GOT3 (cell line): ENCODE results near the gene SLC28A1.
"Not testable (repeated sequence)": the region's sequence is repeated elsewhere in the genome, so short reads cannot be mapped to it uniquely, and the experiment has no call there.

Experiments used
- DNase-seq: peaks from one replicate; lab custom pipeline; 2025; ENCODE audit warnings: mixed read lengths; lab: John Stamatoyannopoulos, UW

SLC28A1 gene

DNA sequence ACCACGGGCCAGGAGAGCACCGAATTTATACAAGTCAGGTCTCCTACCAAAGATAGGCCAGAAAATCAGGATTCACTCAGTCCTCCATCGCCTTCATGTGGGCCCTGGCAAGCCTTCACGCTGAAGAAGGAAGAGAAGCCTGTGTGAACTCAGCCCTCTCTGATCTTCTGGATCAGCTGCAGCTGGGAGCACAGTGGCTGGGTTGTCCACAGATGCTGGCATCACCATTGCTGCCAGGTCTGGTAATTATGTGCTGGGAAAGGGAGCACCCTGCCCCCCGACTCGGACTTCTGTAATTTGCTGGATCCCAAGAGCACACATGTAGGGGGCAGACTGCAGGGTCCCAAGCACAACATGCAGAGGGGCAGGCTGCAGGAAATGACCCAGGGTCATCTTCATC is 84.8 kb downstream of the SLC28A1 start:
- DNase-seq: no peak

DNA sequence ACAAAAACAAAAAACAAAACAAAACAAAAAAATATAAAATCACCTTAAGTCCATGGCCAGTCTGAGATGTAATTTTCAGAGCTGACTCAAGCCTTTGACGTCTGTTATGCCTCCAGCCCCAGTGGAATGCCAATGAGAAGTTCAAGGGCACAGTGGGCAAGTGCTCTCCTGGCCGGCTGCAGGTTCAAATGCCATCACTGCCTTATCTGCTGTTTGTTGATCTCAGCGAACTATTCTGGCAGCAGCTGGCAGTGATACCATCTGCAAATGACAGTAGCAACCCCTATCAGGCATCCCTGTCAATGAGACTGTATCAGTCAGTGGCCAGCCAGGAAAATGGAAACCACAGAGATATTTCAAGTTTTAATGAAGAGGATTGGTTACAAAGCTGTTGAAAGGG is 86.4 kb downstream of the SLC28A1 start:
- DNase-seq: no peak

DNA sequence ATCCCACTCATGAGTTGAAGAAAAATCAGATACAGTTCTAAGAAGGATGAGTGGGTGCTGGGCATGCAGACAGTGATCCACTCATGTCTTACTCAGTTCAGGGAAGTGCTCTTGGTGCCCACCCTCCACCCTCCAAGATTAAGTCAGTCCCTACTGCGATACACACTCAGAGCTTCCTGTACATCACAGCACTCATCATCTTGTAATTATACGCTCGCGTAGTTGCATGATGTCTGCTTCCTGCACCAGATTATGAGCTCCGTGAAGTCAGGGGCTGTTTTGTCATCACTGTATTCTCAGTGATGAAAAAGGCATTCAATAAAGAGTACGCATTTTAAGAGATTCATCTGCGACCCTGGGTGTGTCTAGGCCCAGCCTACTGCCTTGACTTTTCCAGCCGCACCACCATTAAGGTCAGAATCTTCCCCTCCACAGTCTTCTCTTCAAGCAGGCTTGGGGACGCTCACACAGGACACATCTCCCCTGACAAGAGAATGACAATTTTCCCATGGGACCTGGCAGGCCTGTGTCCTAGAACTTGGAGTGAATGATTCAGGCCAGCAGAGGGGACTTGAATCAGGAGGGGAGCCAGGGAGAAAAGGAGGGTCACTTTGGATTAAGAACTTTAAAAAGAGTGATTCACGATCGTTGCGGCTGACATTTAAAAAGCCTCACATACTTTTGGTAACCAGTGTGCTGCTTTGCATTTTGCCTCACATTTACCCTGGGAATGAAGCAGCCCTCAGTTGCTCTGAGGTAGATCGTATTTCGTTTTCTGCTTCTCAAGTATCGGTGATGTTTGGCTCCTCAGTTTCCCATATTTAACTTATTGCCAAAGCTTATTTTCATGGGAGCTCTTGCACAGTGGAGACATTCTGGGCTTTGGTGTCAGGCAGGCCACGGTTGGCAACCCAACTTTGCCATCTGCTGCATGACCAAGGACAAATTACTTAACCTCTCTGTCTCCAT is 89.3 kb downstream of the SLC28A1 start:
- no peak for DNase-seq

DNA sequence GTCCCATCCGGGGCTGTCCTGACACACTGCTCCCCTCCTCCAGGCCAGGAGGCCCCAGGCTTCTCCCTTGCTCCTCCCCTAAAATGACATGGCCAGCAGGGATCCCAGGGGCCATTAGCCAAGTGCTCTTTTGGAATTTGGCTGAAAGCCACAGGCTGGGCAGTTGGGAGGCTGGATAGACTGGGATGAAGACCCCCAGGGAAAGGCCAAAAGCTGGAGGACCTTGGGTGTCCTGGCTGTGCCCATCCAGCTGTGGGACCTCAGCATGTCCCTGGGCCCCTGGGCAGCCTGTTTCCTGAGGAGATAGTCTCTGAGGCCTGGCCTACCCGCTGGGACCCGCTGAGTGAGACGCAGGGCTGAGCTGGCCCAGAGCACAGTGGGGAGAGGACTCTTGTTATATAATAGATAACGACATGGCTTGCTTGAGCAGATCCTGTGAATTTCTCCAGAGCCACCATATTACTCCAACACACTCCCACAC is 91.4 kb downstream of the SLC28A1 start:
- DNase-seq: no peak

DNA sequence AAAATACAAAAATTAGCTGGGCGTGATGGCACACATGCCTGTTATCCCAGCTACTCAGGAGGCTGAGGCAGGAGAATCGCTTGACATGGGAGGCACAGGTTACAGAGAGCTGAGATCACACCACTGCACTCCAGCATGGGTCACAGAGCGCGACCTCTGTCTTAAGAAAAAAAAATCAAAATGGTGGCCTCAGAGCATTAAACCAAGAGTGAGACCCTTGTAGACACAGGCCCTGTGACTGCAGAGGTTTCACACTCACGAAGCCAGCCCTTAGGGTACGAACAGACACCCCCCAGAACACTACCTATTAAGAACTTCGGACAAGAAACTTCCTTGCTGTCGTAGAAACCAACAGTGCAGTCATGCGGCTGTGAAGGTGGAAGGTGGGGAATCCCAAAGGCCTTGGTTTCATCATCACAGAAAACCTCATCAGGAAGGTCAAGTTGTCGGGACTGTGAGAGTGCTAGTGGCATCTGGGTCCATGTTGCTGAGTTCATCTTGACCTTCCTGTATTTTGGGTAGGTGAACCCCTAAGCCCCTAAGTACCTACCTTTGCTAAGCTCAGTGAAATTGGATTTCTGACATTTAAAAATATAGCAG is 92.4 kb downstream of the SLC28A1 start:
- DNase-seq: no peak

DNA sequence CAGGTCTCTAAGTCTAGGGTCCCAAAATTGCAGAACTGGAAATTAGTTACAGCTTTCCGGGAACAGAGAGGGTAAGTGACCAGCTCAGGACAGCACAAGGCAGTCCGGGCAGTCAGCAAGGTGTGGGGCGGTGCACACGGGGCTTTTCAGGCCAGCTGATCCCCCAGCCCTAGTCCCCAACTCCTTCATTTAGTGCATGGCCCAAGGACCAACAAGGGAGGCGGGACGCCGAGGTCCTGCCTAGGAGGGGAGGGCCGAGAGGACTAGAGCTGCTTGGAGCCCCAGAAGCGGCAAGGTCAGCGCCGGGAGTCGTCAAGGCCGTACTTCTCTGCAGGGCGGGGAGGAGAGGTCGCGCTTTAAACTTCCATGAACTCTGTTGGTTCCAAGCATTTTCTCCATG is 95.2 kb downstream of the SLC28A1 start:
- no peak for DNase-seq

DNA sequence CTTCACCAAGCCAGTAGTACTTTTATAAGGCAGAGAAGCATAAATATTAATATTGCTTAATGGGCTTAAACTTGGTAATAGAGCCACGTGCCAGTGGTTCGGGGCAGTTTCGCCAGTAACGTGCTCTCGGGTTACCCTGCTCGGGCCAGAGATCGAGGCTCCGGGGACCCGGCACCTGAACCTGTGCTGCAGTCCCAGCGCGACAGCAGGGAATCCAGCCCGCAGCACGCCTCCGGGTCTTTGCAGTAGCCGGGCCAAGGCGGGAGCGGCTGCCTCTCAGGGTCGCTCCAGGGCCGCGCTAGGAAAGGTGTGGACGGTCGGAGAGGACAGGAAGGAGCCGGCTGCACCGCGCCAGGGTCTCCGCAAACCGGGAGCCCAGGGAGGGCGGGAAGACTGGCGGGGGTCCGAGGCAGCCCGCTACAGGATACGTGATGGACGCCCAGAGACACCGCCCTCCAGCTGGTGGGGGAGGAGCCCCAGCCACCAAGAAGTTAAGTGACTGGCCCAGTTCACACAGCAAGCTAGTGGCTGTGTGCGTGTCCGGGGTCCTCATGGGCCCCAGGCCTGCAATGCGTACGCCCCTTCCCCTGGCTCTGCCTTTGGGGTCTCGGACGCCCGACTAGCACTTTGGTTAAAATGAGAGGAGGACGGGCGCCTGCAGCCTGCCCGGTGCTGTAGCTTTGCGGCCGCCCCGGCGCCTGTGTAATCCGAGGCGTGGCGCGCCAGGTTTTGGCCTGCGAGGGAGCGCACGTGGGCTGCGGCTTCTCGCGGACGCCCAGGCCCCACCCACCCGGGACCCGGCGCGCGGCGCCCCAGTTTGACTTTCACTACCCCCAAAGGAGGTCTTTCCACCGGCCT is 96.0 kb downstream of the SLC28A1 start:
- peak; percentile 72 for DNase-seq

DNA sequence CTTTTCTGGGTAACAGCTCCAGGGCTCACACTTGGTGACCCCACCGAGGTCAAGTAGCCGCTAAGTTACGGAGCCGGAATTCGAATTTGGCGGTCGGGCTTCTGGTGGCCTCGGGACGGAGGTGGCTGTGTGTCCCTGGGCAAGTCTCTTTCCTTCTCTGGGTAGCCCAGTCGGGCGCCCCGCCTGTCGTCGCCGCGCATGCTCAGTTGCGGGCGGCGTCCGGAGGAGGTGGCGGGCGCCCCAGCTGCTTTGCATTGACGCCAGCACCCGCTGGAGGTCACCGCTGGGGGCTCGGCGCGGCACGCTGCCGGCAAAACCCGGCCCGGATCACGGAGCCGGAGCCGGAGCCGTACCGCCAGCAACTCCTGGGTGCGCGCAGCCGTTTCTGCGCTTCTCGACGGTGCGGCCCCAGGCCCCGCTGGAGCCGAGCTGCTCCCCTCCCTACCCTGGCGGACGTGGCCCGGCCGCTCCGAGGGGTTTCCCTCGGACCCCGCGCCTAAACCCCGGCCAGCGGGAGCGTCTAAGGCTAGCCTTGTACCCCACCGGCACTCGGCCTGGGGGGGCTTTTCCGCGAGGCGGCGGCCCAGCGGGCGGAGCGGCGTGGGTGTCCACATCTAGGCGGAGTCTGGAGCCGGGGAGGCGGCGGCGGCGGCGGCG is 96.7 kb downstream of the SLC28A1 start:
- peak; percentile 84 for DNase-seq

DNA sequence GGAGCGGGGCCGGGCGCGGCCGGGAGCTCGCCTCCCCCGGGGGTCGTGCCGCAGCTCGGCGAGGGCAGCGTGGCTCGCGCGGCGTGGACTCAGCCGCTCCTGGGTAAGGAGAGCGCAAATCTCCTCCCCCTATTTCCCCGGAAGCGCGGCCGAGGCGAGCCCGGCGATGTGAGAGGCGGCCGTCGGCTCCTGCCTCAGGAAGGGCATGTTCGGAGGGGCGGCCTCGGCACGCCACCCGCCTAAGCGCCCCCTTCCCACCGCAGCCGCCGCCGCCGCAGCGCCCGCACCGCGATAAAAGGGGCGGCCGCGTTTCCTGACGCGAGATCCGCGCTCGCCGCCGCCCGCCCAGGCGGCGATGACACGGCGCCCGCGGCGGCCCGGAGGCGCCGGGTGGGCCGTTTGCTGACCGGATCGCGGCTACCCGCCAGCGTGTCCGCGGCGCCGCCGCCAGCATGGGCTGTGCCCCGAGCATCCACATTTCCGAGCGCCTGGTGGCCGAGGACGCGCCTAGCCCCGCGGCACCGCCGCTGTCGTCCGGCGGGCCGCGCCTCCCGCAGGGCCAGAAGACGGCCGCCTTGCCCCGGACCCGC is 97.3 kb downstream of the SLC28A1 start, which contains the start of gene PDE8A:
TSS of gene PDE8A (plus strand) at position 146 of the 590 bp plus-strand sequence. CDS start at position 453, 307 bp downstream.
- DNase-seq: peak; percentile 37

DNA sequence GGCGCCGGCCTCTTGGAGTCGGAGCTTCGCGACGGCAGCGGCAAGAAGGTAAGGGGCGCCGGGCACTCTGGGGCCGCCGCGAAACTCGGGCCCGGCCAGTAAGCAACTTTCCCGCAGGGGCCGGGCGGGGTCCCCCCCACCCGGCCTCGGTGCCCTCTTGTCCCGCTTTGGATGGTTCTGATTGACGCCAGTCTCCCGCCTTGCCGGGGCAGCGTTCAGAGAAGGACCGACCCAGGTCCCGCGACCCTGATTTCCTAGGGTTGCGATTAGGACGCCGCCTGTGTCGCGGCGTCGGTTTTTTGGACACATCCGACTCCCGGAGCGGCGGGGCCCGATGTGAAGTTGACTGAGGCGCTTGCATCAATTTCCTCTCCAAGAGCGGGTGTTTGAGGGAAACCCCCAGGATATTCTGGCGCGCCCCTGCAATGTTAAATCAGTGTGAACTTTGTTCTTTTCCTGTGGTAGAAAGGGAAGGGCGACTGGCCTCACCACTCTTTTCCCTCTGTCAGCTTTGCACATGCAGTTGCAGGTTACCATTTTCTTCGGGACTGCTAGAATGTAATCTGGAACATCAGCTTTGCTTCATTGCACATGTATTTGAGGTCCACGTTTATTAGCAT is 97.9 kb downstream of the SLC28A1 start:
- DNase-seq: no peak

DNA sequence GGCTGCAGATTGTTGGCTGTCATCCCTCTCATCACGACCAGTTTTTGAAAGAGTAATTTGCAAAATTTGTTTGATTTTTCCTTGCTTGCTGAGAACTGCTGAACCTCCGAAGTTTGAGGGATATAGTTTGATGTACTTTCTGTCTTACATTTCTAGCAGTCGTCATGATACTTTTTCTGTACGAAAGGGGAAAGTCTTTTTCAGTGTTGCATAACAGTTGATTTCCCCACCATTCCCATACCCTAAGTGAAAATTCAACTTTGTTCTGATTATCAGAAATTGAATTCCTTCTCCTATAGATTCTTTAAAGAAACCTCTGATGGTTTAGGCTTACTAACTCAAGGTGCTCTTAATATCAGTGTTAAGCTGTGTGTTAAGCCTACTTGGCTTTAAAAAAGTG is 98.8 kb downstream of the SLC28A1 start:
- DNase-seq: no peak

DNA sequence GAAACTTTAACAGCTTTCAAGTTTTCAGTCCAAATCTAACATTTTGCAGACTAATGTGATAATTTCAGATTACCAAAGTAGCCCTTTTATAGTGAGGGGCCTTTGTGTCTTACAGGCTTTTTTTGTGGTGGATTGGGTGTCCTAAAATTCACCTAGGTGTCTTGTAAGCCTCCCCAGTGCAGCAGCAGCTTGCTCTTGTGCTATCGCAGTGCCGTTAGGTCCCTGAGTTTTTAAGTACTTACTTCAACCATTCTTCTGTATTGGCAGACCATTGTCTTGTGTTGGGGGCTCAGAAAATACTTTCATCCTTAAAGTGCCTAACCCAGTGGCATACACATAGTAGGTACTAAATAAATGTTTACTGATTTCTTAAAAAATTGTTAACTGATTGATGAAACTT is 99.2 kb downstream of the SLC28A1 start:
- DNase-seq: no peak

DNA sequence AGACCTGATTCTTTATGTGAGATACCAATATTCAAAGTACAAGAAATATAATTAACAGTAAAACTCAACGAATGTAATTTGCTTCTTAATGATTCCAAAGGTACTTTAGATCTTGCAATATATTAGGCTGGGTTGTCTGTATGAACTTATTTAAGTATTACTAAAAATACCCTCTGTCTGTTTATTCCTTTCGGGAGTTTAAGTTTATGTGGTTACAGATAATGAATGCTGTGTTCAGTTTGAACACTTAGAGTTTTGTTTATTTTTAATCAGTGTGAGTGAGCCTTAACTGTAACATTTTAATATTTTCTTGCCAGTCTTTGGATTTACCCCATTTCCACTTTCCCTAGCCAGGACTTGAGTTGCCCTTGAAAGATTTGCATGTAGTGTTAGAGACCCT is 100.7 kb downstream of the SLC28A1 start:
- DNase-seq: no peak

DNA sequence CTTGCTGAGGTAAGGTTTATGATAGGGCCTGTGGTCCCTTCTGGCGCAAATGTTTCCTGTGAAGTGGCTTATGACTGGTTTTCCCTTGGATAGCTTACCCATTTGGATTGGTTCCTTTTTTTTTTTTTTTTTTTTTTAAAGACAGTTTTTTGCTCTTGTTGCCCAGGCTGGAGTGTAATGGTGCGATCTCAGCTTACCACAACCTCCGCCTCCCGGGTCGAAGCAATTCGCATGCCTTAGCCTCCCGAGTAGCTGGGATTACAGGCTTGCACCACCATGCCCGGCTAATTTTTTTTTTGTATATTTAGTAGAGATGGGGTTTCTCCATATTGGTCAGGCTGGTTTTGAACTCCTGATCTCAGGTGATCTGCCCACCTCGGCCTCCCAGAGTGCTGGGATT is 102.9 kb downstream of the SLC28A1 start:
- not testable (repeated sequence) for DNase-seq

DNA sequence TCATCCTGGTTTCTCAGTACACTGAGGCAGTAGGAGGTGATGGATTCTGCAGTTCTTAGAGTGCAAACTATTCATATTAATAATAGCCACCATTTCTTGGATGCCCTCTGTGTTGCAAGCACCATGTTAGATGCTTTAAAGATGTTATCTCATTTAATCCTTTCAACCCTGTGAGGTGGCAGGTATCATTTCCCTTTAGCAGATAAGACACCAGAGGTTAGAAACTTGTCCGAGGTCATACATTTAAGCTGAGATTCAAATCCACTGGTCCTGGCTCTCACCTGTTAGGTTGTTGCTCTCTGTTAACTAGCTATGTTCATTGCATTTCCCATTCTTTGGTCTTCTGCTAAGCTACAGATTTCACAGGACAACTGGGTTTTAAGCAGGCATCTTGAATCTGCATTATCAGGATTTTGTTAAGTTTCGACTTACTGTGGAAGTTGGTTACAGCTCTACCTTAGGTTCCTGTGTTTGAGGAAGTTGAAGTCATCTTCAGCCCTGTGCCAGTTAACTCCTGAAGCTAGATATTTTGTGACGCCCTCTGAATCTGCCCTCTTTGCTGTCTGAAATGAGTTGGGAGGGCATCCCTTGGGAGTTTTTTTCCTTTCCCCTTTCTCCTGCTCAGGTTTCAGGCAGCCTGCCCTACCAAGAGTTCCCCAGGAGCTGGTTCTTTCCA is 103.6 kb downstream of the SLC28A1 start:
- DNase-seq: no peak

DNA sequence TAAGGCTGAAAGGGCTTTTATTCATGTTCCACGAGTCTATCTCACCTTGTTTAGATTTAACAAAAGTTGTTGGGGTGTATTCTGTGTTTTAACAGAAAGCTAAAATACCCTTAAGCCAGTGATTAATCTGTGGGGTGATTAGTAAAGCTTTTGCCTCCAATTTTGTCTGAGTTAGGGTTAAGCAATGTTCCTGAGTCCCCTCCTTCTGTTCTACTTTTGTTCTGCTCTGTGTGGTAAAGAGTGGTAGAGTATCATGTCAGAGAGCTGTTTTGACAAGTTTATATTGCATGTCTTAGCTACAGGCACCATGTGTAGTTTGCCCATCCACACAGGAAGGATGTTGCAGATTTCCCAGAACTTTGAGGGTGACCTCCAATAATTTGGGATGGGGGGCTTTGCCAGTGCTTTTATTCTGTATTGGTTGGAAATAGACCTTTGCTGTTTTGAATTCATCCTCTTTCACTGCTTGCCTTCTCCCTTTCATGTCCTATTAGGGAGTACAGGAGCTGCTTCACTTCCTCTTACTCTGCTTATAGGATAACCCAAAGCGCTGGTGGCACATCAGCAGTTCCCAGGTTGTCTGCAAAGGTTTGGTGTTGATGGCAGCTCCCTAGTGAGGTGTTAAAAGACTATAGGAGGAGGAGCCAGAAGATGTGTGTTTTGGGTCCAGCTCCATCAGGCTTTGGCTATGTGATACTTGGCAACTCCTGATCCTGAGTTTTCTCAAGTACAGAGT is 104.6 kb downstream of the SLC28A1 start:
- DNase-seq: no peak

DNA sequence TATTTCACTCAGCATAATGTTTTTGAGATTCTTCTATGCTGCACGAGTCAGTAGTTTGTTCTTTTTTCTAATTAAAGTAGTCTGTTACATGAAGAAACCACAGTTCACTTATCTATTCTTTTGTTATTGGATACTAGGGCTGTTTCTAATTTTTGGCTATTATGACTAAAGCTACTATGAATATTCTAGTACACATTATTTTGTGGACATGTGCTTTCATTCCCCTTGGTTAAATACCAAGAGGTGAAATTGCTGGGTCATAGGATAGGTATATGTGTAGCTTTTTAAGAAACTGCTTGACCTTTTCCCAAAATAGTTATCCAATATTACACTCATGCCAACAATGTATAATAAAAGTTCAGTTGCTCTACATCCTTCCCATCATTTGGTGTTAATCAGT is 106.0 kb downstream of the SLC28A1 start:
- DNase-seq: no peak

DNA sequence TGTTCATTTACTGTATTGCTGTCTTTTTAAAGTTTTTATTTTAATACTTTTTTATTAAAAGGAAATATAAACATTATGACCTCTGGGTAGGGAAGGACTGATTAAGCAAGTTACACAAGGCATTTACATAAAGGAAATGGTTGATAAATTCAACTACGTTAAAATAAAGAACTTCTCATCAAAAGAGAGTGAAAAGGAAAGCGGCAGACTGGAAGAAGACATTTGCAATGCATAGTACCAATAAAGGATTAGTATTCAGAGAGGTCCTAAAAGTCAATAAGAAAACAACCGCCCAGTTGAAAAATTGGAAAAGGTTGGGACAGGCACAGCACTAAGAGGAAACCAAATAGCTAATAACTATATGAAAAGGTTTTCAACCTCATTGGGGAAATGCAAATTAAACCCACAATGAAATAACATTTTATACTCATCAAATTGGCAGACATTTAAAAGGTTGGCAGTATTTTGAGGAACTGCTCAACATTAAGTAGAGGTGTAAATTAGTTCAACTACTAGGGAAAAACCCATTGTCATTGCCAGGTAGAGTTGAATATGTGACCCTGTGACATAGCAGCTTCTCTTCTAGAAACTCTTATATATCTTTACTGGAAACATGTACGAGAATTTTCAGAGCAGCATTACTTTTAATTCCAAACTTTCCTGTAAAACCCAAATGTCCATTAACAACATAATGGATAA is 106.7 kb downstream of the SLC28A1 start:
- no peak for DNase-seq
